ENCODE data around the gene TARBP1.
"Not testable (repeated sequence)": the region's sequence is repeated elsewhere in the genome, so short reads cannot be mapped to it uniquely, and the experiment has no call there.

The TARBP1 gene

DNA sequence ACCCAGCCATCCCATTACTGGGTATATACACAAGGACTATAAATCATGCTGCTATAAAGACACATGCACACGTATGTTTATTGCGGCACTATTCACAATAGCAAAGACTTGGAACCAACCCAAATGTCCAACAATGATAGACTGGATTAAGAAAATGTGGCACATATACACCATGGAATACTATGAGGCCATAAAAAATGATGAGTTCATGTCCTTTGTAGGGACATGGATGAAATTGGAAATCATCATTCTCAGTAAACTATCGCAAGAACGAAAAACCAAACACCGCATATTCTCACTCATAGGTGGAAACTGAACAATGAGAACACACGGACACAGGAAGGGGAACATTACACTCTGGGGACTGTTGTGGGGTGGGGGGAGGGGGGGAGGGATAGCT is 79.5 kb downstream of the TARBP1 start:
- H3K4me1 ChIP-seq (ENCODE audit: insufficient read depth, low read length); H3K4me3 ChIP-seq (ENCODE audit: low read depth in 1 of 2, low read length in 2 of 2); H3K9me3 ChIP-seq (ENCODE audit: low read length); H3K9ac ChIP-seq (ENCODE audit: low read length); H3K27ac ChIP-seq (ENCODE audit: low read depth, low read length); H3K36me3 ChIP-seq (ENCODE audit: insufficient read depth, low read length); H3K27me3 ChIP-seq (ENCODE audit: control insufficient read depth in 1 of 2, insufficient read depth in 2 of 2, low read length in 2 of 2): not testable (repeated sequence)

DNA sequence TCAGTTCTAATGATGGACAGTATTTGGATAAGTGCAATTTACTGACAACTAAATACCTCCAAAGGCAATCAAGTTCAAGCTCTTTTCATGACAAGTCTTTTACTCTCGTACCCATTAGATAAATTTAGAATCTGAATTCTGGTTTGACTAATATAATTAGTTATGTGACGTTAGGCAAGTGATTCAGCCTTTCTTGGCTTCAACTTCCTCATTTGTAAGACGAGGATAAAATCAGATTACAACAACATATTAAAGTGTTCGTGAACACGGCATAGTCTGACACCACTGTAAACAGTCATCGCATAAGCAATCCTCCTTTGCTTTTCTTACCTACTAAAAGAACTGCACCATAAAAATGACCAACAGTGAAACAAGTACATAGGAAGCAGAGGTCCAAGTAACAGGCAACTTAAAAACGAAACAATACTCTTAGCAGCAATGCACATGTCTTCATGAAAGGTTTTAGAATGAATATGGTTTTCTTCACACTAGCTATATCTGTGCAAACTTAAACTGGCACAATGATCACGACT is 80.1 kb downstream of the TARBP1 start:
- H3K9ac ChIP-seq (ENCODE audit: low read length) = no peak overlapping the region
- no peak overlapping the region for H3K27ac ChIP-seq (ENCODE audit: low read depth, low read length)
- H3K27me3 ChIP-seq (ENCODE audit: control insufficient read depth in 1 of 2, insufficient read depth in 2 of 2, low read length in 2 of 2) = no peaks in the 10 kb centered on the region
- H3K9me3 ChIP-seq (ENCODE audit: low read length) = no peaks in the 10 kb centered on the region
- H3K4me3 ChIP-seq (ENCODE audit: low read depth in 1 of 2, low read length in 2 of 2) = no peak overlapping the region
- no peaks in the 10 kb centered on the region for H3K36me3 ChIP-seq (ENCODE audit: insufficient read depth, low read length)
- H3K4me1 ChIP-seq (ENCODE audit: insufficient read depth, low read length) = no peaks in the 10 kb centered on the region

DNA sequence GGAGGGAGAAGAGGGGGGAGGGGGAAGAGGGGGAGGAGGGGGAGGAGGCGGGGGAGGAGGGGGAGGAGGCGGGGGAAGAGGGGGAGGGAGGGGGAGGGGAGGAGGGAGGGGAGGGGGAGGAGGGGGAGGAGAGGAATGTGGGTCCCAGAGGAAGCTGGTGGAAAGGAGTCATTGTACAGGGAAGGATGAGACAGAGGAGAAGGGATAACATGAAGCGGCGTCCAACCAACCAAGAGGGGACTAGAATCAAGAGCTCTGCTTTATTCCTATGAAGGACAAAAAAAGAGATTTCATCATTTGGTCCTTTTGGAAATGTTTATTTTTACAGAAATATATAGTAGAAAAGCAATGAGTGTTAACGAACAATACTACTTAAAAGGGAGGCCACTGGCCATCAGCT is 81.2 kb downstream of the TARBP1 start:
- Histone ChIP-seq H3K4me3 (ENCODE audit: low read depth in 1 of 2, low read length in 2 of 2) (no peak overlapping the region), H3K36me3 (ENCODE audit: insufficient read depth, low read length) (peaks cover 6% of the 10 kb centered on the region), H3K9me3 (ENCODE audit: low read length) (no peaks in the 10 kb centered on the region), H3K9ac (ENCODE audit: low read length) (no peak overlapping the region), H3K4me1 (ENCODE audit: insufficient read depth, low read length) (no peaks in the 10 kb centered on the region), H3K27ac (ENCODE audit: low read depth, low read length) (no peak overlapping the region), H3K27me3 (ENCODE audit: control insufficient read depth in 1 of 2, insufficient read depth in 2 of 2, low read length in 2 of 2) (no peaks in the 10 kb centered on the region)

DNA sequence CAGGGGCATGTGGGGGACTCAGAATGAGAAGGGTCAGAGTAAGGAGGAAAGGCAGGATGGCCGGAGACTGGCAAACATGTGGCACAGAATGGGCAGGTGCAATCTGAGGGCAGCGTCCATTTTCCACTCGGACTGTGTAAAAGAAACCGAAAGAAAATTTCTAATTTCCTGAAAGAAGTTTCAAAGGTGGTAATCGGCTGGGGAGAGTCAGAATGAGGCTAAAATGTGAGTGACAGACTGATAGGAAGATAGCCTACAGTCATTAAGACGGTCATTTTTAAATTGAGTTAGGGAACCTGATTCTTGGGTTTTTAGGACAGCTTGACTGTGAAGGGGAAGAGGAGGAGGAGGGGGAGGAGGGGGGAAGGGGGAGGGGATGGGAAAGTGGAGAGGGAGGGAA is 82.1 kb downstream of the TARBP1 start:
- Histone ChIP-seq H3K9ac (ENCODE audit: low read length) (no peak overlapping the region), H3K4me1 (ENCODE audit: insufficient read depth, low read length) (no peaks in the 10 kb centered on the region), H3K9me3 (ENCODE audit: low read length) (no peaks in the 10 kb centered on the region), H3K27ac (ENCODE audit: low read depth, low read length) (no peak overlapping the region), H3K4me3 (ENCODE audit: low read depth in 1 of 2, low read length in 2 of 2) (no peak overlapping the region), H3K36me3 (ENCODE audit: insufficient read depth, low read length) (peaks cover 6% of the 10 kb centered on the region), H3K27me3 (ENCODE audit: control insufficient read depth in 1 of 2, insufficient read depth in 2 of 2, low read length in 2 of 2) (no peaks in the 10 kb centered on the region)

DNA sequence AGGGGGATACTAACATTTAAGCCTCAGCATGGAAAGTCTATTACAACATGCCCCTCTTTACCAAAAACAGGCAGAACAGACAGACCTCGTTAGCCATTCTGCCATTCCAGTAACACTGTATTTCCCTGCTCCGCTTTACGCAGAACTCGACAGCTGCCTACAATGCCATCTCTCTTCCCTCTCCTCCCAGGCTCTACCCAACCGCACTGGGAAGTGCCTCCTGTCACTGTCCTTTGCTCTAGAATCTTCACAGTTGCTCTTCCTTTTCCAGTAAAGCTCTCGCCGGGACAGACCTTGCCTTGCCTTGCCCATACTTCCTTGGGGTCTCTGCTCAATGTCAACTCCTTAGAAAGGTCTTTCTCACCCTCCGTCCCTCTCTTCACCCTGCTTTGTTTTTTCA is 82.9 kb downstream of the TARBP1 start:
- Histone ChIP-seq H3K4me1 (ENCODE audit: insufficient read depth, low read length) (no peaks in the 10 kb centered on the region), H3K4me3 (ENCODE audit: low read depth in 1 of 2, low read length in 2 of 2) (no peak overlapping the region), H3K9ac (ENCODE audit: low read length) (no peak overlapping the region), H3K27me3 (ENCODE audit: control insufficient read depth in 1 of 2, insufficient read depth in 2 of 2, low read length in 2 of 2) (no peaks in the 10 kb centered on the region), H3K27ac (ENCODE audit: low read depth, low read length) (no peak overlapping the region), H3K36me3 (ENCODE audit: insufficient read depth, low read length) (peaks cover 6% of the 10 kb centered on the region), H3K9me3 (ENCODE audit: low read length) (no peaks in the 10 kb centered on the region)

DNA sequence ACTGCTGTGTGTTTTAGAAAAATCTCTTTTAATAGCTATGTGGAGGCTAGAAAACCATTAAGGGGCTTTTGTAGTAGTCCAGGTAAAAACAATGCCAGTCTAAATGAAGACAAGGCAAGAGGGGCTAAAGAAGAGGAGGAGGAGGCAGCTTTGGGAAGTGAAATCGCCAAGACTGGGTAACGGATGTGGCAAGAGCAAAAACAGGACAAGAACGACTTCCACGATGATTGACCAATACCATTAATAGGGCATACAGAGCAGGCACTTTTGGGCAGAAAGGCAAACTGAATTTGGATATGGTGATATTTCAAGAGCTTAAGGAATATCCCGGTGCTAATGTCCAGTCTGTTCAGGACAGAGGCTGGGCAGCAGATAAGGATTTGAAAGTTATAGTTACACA is 83.7 kb downstream of the TARBP1 start:
- H3K27me3 ChIP-seq (ENCODE audit: control insufficient read depth in 1 of 2, insufficient read depth in 2 of 2, low read length in 2 of 2) = no peaks in the 10 kb centered on the region
- H3K9ac ChIP-seq (ENCODE audit: low read length) = no peak overlapping the region
- H3K4me3 ChIP-seq (ENCODE audit: low read depth in 1 of 2, low read length in 2 of 2) = no peak overlapping the region
- no peaks in the 10 kb centered on the region for H3K4me1 ChIP-seq (ENCODE audit: insufficient read depth, low read length)
- H3K9me3 ChIP-seq (ENCODE audit: low read length) = no peaks in the 10 kb centered on the region
- H3K36me3 ChIP-seq (ENCODE audit: insufficient read depth, low read length) = peaks cover 6% of the 10 kb centered on the region
- no peak overlapping the region for H3K27ac ChIP-seq (ENCODE audit: low read depth, low read length)

DNA sequence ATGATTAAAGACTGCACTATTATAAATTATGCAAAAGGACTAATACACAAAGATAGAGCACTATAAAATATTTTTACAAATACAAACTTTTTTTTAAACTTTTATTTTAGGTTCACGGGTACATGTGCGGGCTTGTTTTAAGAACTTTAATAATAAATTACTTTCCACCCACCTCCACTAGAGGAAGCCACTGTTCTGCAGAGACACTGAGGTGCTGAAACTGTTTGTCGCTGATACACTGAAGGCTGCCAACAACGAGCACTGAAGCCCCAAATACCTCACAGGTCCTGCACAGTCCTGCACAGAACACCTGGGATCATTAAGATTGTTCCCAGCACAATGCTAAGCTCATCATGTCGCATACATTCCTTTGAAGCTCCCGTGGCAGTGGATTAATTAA is 85.8 kb downstream of the TARBP1 start:
- H3K27ac ChIP-seq (ENCODE audit: low read depth, low read length) = no peak overlapping the region
- no peak overlapping the region for H3K9ac ChIP-seq (ENCODE audit: low read length)
- no peaks in the 10 kb centered on the region for H3K4me1 ChIP-seq (ENCODE audit: insufficient read depth, low read length)
- no peaks in the 10 kb centered on the region for H3K27me3 ChIP-seq (ENCODE audit: control insufficient read depth in 1 of 2, insufficient read depth in 2 of 2, low read length in 2 of 2)
- no peak overlapping the region for H3K4me3 ChIP-seq (ENCODE audit: low read depth in 1 of 2, low read length in 2 of 2)
- no peaks in the 10 kb centered on the region for H3K9me3 ChIP-seq (ENCODE audit: low read length)
- peaks cover 6% of the 10 kb centered on the region for H3K36me3 ChIP-seq (ENCODE audit: insufficient read depth, low read length)

DNA sequence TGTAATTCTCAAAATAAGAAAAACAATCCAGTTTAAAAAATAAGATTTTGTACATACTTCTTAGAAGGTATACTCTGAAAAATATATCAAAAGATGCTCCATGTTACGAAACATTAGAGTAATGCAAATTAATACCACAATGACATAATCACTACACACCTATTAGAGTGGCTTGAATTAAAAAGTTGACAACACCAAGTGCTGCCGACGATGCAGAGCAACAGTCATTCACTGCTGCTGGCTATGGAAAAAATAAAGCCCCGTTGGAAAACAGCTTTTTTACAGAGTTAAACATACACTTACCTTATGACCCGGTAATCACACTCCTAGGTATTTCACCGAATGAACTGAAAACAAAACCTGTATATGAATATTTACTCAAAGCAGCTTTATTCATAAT is 90.9 kb downstream of the TARBP1 start:
- H3K9me3 ChIP-seq (ENCODE audit: low read length) = no peaks in the 10 kb centered on the region
- H3K4me1 ChIP-seq (ENCODE audit: insufficient read depth, low read length) = no peaks in the 10 kb centered on the region
- no peak overlapping the region for H3K27ac ChIP-seq (ENCODE audit: low read depth, low read length)
- no peaks in the 10 kb centered on the region for H3K36me3 ChIP-seq (ENCODE audit: insufficient read depth, low read length)
- no peak overlapping the region for H3K4me3 ChIP-seq (ENCODE audit: low read depth in 1 of 2, low read length in 2 of 2)
- no peak overlapping the region for H3K9ac ChIP-seq (ENCODE audit: low read length)
- no peaks in the 10 kb centered on the region for H3K27me3 ChIP-seq (ENCODE audit: control insufficient read depth in 1 of 2, insufficient read depth in 2 of 2, low read length in 2 of 2)

DNA sequence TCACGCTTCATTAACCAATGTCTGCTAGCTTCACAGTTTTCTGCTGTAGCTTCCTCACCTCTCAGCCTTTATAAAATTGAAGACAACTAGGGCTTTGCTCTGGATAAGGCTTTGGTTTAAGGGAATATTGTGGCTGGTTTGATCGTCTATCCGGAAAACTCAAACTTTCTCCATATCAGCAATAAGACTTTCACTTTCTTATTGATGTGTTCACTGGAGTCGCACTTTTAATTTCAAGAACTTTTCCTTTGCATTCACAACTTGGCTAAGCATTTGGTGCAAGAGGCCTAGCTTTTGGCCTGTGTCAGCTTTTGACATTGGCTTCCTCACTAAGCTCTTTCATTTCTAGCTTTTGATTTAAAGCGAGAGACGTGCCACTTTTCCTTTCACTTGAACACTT is 92.9 kb downstream of the TARBP1 start:
- Histone ChIP-seq H3K4me3 (ENCODE audit: low read depth in 1 of 2, low read length in 2 of 2) (no peak overlapping the region), H3K36me3 (ENCODE audit: insufficient read depth, low read length) (no peaks in the 10 kb centered on the region)

DNA sequence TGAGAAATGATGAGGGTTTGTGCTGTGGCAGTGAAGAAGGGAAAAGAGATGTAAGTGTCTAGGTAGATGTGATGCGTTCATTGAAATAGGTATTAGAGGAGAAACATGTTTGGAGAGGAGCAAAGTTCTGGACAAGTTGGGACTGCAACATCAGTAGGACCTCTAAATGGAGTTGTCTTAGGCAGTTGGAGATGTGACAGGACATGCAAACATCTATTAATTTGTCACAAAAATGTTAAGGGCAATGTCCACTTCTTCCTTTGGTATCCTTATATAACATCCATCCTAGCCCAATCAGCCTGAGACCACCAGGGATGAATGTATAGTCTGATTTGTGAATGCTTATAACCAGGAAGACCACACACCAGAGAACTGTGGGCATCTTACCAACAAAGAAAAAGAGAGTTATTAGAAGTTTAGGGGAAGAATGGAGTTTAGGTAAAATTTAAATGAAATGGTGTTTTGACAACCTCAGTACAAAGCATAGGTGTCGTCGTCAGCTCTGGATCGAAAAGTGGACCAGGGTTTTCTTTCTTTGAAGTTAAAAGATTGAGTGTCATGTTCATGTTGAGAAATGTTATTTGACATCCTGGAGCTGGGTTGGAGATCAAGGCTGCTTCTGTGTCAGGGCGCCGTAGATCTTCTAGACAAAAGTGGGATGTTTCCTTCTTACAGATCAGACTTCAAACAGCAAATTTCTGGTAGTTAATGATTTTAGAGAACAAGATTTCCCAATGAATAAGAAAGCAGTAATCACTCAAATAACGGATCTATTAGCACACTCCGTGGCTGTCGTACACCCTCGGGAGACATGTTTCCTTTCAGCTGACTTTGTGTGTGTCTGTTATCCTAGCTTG is 97.1 kb downstream of the TARBP1 start:
- Histone ChIP-seq H3K9me3 (ENCODE audit: low read length) (no peaks in the 10 kb centered on the region), H3K27me3 (ENCODE audit: control insufficient read depth in 1 of 2, insufficient read depth in 2 of 2, low read length in 2 of 2) (no peaks in the 10 kb centered on the region), H3K27ac (ENCODE audit: low read depth, low read length) (no peak overlapping the region), H3K4me1 (ENCODE audit: insufficient read depth, low read length) (no peaks in the 10 kb centered on the region), H3K9ac (ENCODE audit: low read length) (no peak overlapping the region), H3K36me3 (ENCODE audit: insufficient read depth, low read length) (peaks cover 25% of the 10 kb centered on the region), H3K4me3 (ENCODE audit: low read depth in 1 of 2, low read length in 2 of 2) (no peak overlapping the region)

More for the DNA sequence above, 92.9 kb downstream of the TARBP1 start:
- Histone ChIP-seq H3K9ac (ENCODE audit: low read length) (no peak overlapping the region), H3K27ac (ENCODE audit: low read depth, low read length) (no peak overlapping the region), H3K4me1 (ENCODE audit: insufficient read depth, low read length) (no peaks in the 10 kb centered on the region), H3K9me3 (ENCODE audit: low read length) (no peaks in the 10 kb centered on the region), H3K27me3 (ENCODE audit: control insufficient read depth in 1 of 2, insufficient read depth in 2 of 2, low read length in 2 of 2) (no peaks in the 10 kb centered on the region)

DNA sequence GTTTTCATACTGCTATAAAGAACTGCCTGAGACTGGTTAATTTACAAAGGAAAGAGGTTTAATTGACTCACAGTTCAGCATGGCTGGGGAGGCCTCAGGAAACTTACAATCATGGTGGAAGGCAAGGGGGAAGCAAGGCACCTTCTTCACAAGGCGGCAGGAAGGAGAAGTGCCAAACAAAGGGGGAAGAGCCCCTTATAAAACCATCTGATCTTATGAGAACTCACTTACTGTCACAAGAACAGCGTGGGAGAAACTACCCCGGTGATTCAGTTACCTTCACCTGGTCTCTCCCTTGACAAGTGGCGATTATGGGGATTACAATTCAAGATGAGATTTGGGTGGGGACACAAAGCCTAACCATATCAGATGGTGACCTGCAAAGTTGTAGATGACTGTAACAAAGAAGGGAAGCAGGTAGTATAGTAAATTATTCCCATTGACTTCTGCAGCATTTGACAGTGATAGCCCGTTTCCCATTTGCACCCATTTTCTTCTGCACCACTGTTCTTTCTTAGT is 99.3 kb downstream of the TARBP1 start:
- H3K36me3 ChIP-seq (ENCODE audit: insufficient read depth, low read length) = peaks cover 38% of the 10 kb centered on the region

DNA sequence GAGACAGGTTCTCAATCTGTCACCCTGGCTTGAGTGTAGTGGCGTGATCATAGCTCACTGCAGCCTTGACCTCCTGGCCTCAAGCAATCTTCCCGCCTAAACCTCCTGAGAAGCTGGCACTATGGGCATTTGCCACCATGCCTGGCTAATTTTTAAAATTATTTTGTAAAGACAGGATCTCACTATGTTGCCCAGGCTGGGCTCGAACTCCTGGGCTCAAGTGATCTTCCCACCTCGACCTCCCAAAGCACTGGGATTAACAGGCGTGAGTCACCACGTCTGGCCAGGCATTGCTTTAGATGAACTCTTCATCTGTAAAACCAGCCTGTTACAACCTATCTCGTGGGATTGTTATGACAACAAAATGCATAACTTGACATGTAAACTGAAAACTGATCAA is 103.3 kb downstream of the TARBP1 start:
- Histone ChIP-seq H3K27ac (ENCODE audit: low read depth, low read length) (no peak overlapping the region), H3K36me3 (ENCODE audit: insufficient read depth, low read length) (peaks cover 38% of the 10 kb centered on the region), H3K27me3 (ENCODE audit: control insufficient read depth in 1 of 2, insufficient read depth in 2 of 2, low read length in 2 of 2) (no peaks in the 10 kb centered on the region), H3K4me3 (ENCODE audit: low read depth in 1 of 2, low read length in 2 of 2) (no peak overlapping the region), H3K4me1 (ENCODE audit: insufficient read depth, low read length) (peaks cover 21% of the 10 kb centered on the region), H3K9me3 (ENCODE audit: low read length) (no peaks in the 10 kb centered on the region), H3K9ac (ENCODE audit: low read length) (no peak overlapping the region)

More for the DNA sequence above, 99.3 kb downstream of the TARBP1 start:
- not testable (repeated sequence) for H3K27me3 ChIP-seq (ENCODE audit: control insufficient read depth in 1 of 2, insufficient read depth in 2 of 2, low read length in 2 of 2); H3K4me3 ChIP-seq (ENCODE audit: low read depth in 1 of 2, low read length in 2 of 2); H3K9me3 ChIP-seq (ENCODE audit: low read length); H3K9ac ChIP-seq (ENCODE audit: low read length); H3K4me1 ChIP-seq (ENCODE audit: insufficient read depth, low read length); H3K27ac ChIP-seq (ENCODE audit: low read depth, low read length)

Measured in muscle layer of colon (tissue), 2 donors.